ENCODE measurements around the gene HJURP.
"Not testable (repeated sequence)": the region's sequence is repeated elsewhere in the genome, so short reads cannot be mapped to it uniquely, and the experiment has no call there.

HJURP gene

GRCh38 chr2:233854241-233854981 lies at the start of gene HJURP:
TSS of gene HJURP (minus strand) at chr2:233854535. CDS start at chr2:233854500, 35 bp downstream.
- peak; percentile 83 for DNase-seq

- DNase-seq = no peak
Observed at GRCh38 chr2:233901884-233902283, 47.5 kb upstream of the HJURP start.

GRCh38 chr2:233901367-233901766 lies 47.0 kb upstream of the HJURP start:
- DNase-seq = no peak

- DNase-seq = not testable (repeated sequence)
Observed at GRCh38 chr2:233896253-233896652, 41.9 kb upstream of the HJURP start.

- no peak for DNase-seq
Observed at GRCh38 chr2:233892793-233893192, 38.5 kb upstream of the HJURP start.

- no peak for DNase-seq
Observed at GRCh38 chr2:233882353-233882752, 28.0 kb upstream of the HJURP start.

GRCh38 chr2:233872125-233872524 lies 17.8 kb upstream of the HJURP start:
- not testable (repeated sequence) for DNase-seq

GRCh38 chr2:233871432-233871831 lies 17.1 kb upstream of the HJURP start:
- no peak for DNase-seq

- peak; percentile 68 for DNase-seq
Observed at GRCh38 chr2:233867993-233868532, 13.7 kb upstream of the HJURP start, which contains the start of gene MSL3B. TSS of gene MSL3B (minus strand) at chr2:233868386.

GRCh38 chr2:233866479-233866878 lies 12.1 kb upstream of the HJURP start:
- no peak for DNase-seq

GRCh38 chr2:233865838-233866237 lies 11.5 kb upstream of the HJURP start:
- no peak for DNase-seq

- no peak for DNase-seq
Observed at GRCh38 chr2:233862261-233862768, 8.0 kb upstream of the HJURP start.

- no peak for DNase-seq
Observed at GRCh38 chr2:233858331-233858730, 4.0 kb upstream of the HJURP start.

GRCh38 chr2:233857511-233858141 lies 3.3 kb upstream of the HJURP start:
- peak; percentile 62 for DNase-seq

- DNase-seq = no peak
Observed at GRCh38 chr2:233856184-233856583, 1.8 kb upstream of the HJURP start.

- DNase-seq = no peak
Observed at GRCh38 chr2:233855345-233855744, 1.0 kb upstream of the HJURP start.

GRCh38 chr2:233853883-233854240 lies 473 bp downstream of the HJURP start:
- peak; percentile 13 for DNase-seq

- no peak for DNase-seq
Observed at GRCh38 chr2:233853353-233853752, 982 bp downstream of the HJURP start.

- no peak for DNase-seq
Observed at GRCh38 chr2:233852056-233852455, 2.3 kb downstream of the HJURP start.

- DNase-seq = no peak
Observed at GRCh38 chr2:233851169-233851568, 3.2 kb downstream of the HJURP start.

GRCh38 chr2:233850745-233851144 lies 3.6 kb downstream of the HJURP start:
- DNase-seq = no peak

- no peak for DNase-seq
Observed at GRCh38 chr2:233849607-233850271, 4.6 kb downstream of the HJURP start.

GRCh38 chr2:233848276-233848675 lies 6.1 kb downstream of the HJURP start:
- no peak for DNase-seq

Data from stimulated activated CD4-positive, alpha-beta T cell treated with anti-CD3 and anti-CD28 coated beads, Interleukin-4, amount 100 ng/mL, for 1 hour (primary cell).